ENCODE measurements around the gene PPM1M.

DNA sequence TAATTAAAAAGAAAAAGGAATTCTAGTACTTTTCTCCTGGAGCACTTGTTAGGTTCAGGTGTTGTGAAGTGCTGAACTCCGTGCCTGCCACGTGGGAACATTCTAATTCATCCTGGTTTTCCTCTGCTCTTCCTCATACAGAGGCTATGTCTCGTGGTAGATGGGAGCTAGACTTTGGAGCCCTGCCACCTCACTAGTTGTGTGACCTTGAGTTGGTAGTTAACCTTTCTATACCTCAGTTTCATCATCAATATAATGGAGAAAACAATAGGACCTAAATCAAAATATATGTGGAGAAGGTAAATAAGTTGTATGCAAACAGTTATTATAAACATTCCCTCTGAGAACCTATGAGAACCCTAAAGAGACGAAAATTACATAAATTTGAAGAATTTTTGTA is 37.0 kb upstream of the PPM1M start:
- TF ChIP-seq, protein P1, sequence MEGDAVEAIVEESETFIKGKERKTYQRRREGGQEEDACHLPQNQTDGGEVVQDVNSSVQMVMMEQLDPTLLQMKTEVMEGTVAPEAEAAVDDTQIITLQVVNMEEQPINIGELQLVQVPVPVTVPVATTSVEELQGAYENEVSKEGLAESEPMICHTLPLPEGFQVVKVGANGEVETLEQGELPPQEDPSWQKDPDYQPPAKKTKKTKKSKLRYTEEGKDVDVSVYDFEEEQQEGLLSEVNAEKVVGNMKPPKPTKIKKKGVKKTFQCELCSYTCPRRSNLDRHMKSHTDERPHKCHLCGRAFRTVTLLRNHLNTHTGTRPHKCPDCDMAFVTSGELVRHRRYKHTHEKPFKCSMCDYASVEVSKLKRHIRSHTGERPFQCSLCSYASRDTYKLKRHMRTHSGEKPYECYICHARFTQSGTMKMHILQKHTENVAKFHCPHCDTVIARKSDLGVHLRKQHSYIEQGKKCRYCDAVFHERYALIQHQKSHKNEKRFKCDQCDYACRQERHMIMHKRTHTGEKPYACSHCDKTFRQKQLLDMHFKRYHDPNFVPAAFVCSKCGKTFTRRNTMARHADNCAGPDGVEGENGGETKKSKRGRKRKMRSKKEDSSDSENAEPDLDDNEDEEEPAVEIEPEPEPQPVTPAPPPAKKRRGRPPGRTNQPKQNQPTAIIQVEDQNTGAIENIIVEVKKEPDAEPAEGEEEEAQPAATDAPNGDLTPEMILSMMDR (conservative IDR thresholded peaks at IDR 0.05 in 1 of 2, IDR thresholded peaks at IDR 0.05 in 1 of 2; ENCODE audit: low read depth in 1 of 2, low read length in 2 of 2) = no peak
- no peak for TF ChIP-seq EZH2 (IDR thresholded peaks at IDR 0.05; ENCODE audit: low read length, missing control alignments)
